ENCODE results near the gene TPD52L1.

The TPD52L1 gene

DNA sequence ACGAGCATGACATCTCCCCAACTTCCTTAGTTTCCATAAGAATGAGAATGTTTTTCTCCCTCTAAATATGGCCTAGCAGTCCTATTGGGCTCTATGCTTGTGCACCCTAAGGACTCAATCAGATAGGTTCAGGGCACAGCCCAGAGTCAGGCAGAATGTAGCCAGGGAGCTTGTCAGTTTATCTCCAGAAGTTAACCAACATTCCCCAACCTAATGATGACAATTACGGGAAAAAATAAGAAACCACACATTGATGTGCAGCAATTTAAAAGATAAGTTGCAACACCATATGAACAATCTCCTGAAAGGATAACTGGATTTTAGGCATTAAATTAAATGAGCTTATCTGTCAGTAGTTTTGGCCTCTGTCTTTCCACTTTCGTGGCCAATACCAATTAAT is 77.1 kb downstream of the TPD52L1 start:
- DNase-seq (no peak), ATAC-seq (replicated peaks) (no peak)
- Mint-ChIP-seq H3K4me1 (ENCODE audit: low read depth in 2 of 2) (no peaks in the 10 kb centered on the region), H3K27me3 (peaks cover 5 to 8% of the 10 kb centered on the region in 2 donors), H3K27ac (no peak overlapping the region), H3K4me3 (no peak overlapping the region), H3K9me3 (no peaks in the 10 kb centered on the region), H3K36me3 (ENCODE audit: insufficient read depth) (no peaks in the 10 kb centered on the region)

- no peak for ATAC-seq (replicated peaks)
- DNase-seq, result no peak
- H3K27ac Mint-ChIP-seq, result no peak overlapping the region
- no peaks in the 10 kb centered on the region for H3K4me1 Mint-ChIP-seq (ENCODE audit: low read depth in 2 of 2)
- no peaks in the 10 kb centered on the region for H3K36me3 Mint-ChIP-seq (ENCODE audit: insufficient read depth)
- no peak overlapping the region for H3K4me3 Mint-ChIP-seq
- no peaks in the 10 kb centered on the region for H3K9me3 Mint-ChIP-seq
- peaks cover 5 to 8% of the 10 kb centered on the region in 2 donors for H3K27me3 Mint-ChIP-seq
Measured at GRCh38 chr6:125231133-125231532, 77.6 kb downstream of the TPD52L1 start.

- H3K27me3 Mint-ChIP-seq, result peaks cover 1 to 2% of the 10 kb centered on the region in 2 donors
- ATAC-seq (replicated peaks) (no peak), DNase-seq (no peak)
- no peaks in the 10 kb centered on the region for H3K36me3 Mint-ChIP-seq (ENCODE audit: insufficient read depth)
- no peaks in the 10 kb centered on the region for H3K4me1 Mint-ChIP-seq (ENCODE audit: low read depth in 2 of 2)
- H3K27ac Mint-ChIP-seq, result no peak overlapping the region
- H3K9me3 Mint-ChIP-seq, result no peaks in the 10 kb centered on the region
- H3K4me3 Mint-ChIP-seq, result no peak overlapping the region
Measured at GRCh38 chr6:125231574-125232343, 78.2 kb downstream of the TPD52L1 start.

- Mint-ChIP-seq H3K4me3 (no peak overlapping the region), H3K4me1 (ENCODE audit: low read depth in 2 of 2) (no peaks in the 10 kb centered on the region), H3K27me3 (no peaks in the 10 kb centered on the region), H3K36me3 (ENCODE audit: insufficient read depth) (no peaks in the 10 kb centered on the region), H3K9me3 (no peaks in the 10 kb centered on the region), H3K27ac (no peak overlapping the region)
- ATAC-seq (replicated peaks) (no peak), DNase-seq (no peak)
Measured at GRCh38 chr6:125232466-125232865, 78.9 kb downstream of the TPD52L1 start.

DNA sequence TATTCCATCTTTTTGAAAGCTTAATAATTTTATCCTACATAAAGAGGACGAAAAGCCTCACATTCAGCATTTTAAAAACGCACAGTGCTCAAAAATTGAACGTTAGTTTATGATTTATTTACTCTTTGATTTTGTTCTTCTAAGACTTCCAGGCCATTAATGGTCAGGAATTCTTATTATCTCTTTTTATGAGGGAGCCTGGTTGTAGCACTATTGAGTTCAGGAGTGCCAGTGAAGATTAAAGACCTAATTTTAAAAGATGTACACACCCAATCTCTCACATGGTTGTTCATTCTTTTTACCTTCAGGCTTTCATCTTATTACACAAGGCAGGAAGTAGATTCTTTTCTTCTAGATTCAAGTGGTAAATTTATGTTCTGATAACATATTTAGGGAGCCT is 79.6 kb downstream of the TPD52L1 start:
- DNase-seq, result no peak
- Mint-ChIP-seq H3K27ac (no peak overlapping the region), H3K9me3 (no peaks in the 10 kb centered on the region), H3K36me3 (ENCODE audit: insufficient read depth) (no peaks in the 10 kb centered on the region), H3K4me1 (ENCODE audit: low read depth in 2 of 2) (no peaks in the 10 kb centered on the region), H3K4me3 (no peak overlapping the region), H3K27me3 (no peaks in the 10 kb centered on the region)
- no peak for ATAC-seq (replicated peaks)

- Mint-ChIP-seq H3K4me1 (ENCODE audit: low read depth in 2 of 2) (no peaks in the 10 kb centered on the region), H3K36me3 (ENCODE audit: insufficient read depth) (no peaks in the 10 kb centered on the region), H3K27me3 (peaks cover 6 to 17% of the 10 kb centered on the region in 2 donors), H3K9me3 (peaks cover 3 to 8% of the 10 kb centered on the region in 2 donors), H3K27ac (no peak overlapping the region), H3K4me3 (no peak overlapping the region)
- DNase-seq (no peak), ATAC-seq (replicated peaks) (no peak)
Measured at GRCh38 chr6:125236536-125237327, 83.2 kb downstream of the TPD52L1 start.

DNA sequence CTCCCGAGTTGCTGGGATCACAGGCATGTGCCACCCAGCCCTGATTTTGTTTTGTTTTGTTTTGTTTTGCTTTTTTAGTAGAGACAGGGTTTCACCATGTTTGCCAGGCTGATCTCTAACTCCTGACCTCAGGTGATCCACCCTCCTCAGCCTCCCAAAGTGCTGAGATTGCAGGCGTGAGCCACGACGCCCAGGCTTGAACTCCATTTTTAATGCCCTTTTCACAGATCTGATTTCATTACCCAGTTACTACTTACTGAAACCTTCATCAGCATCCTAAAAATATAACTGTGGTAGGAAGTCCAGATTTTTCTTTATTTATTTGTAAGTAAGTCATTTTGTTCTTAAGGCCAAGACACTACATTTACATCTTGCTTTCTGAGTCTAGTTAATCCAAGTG is 84.2 kb downstream of the TPD52L1 start:
- DNase-seq, result no peak

GRCh38 chr6:125245109-125245508 is 91.5 kb downstream of the TPD52L1 start:
- ATAC-seq (replicated peaks) (no peak), DNase-seq (no peak)
- H3K27me3 Mint-ChIP-seq, result peaks cover 37 to 57% of the 10 kb centered on the region in 2 donors
- H3K36me3 Mint-ChIP-seq (ENCODE audit: insufficient read depth), result no peaks in the 10 kb centered on the region
- H3K4me1 Mint-ChIP-seq (ENCODE audit: low read depth in 2 of 2), result no peaks in the 10 kb centered on the region
- H3K27ac Mint-ChIP-seq, result no peak overlapping the region
- H3K4me3 Mint-ChIP-seq, result no peak overlapping the region
- H3K9me3 Mint-ChIP-seq, result peaks cover 3% of the 10 kb centered on the region in 2 donors

More for the DNA sequence above, 84.2 kb downstream of the TPD52L1 start:
- H3K9me3 Mint-ChIP-seq, result peaks cover 3 to 8% of the 10 kb centered on the region in 2 donors
- H3K4me3 Mint-ChIP-seq, result no peak overlapping the region
- no peaks in the 10 kb centered on the region for H3K4me1 Mint-ChIP-seq (ENCODE audit: low read depth in 2 of 2)
- ATAC-seq (replicated peaks), result no peak
- H3K27me3 Mint-ChIP-seq, result peaks cover 6 to 20% of the 10 kb centered on the region in 2 donors
- H3K36me3 Mint-ChIP-seq (ENCODE audit: insufficient read depth), result no peaks in the 10 kb centered on the region
- no peak overlapping the region for H3K27ac Mint-ChIP-seq

- Mint-ChIP-seq H3K4me3 (no peak overlapping the region), H3K36me3 (ENCODE audit: insufficient read depth) (no peaks in the 10 kb centered on the region), H3K27ac (no peak overlapping the region), H3K27me3 (peaks cover 37 to 51% of the 10 kb centered on the region in 2 donors), H3K4me1 (ENCODE audit: low read depth in 2 of 2) (no peaks in the 10 kb centered on the region), H3K9me3 (peaks cover 0 to 3% of the 10 kb centered on the region in 2 donors)
- DNase-seq (no peak), ATAC-seq (replicated peaks) (no peak)
Measured at GRCh38 chr6:125245523-125246264, 92.1 kb downstream of the TPD52L1 start.

- H3K36me3 Mint-ChIP-seq (ENCODE audit: insufficient read depth), result no peaks in the 10 kb centered on the region
- ATAC-seq (replicated peaks) (no peak), DNase-seq (no peak)
- H3K27me3 Mint-ChIP-seq, result peaks cover 33 to 44% of the 10 kb centered on the region in 2 donors
- H3K4me1 Mint-ChIP-seq (ENCODE audit: low read depth in 2 of 2), result no peaks in the 10 kb centered on the region
- no peak overlapping the region for H3K27ac Mint-ChIP-seq
- no peak overlapping the region for H3K4me3 Mint-ChIP-seq
- H3K9me3 Mint-ChIP-seq, result peaks cover 0 to under 1% of the 10 kb centered on the region in 2 donors
Measured at GRCh38 chr6:125246566-125246965, 93.0 kb downstream of the TPD52L1 start.

GRCh38 chr6:125248136-125248535 is 94.6 kb downstream of the TPD52L1 start:
- no peaks in the 10 kb centered on the region for H3K4me1 Mint-ChIP-seq (ENCODE audit: low read depth in 2 of 2)
- H3K27ac Mint-ChIP-seq, result no peak overlapping the region
- no peak overlapping the region for H3K4me3 Mint-ChIP-seq
- no peak for DNase-seq
- no peak for ATAC-seq (replicated peaks)
- H3K9me3 Mint-ChIP-seq, result no peaks in the 10 kb centered on the region
- H3K36me3 Mint-ChIP-seq (ENCODE audit: insufficient read depth), result no peaks in the 10 kb centered on the region
- H3K27me3 Mint-ChIP-seq, result peaks cover 31 to 44% of the 10 kb centered on the region in 2 donors

DNA sequence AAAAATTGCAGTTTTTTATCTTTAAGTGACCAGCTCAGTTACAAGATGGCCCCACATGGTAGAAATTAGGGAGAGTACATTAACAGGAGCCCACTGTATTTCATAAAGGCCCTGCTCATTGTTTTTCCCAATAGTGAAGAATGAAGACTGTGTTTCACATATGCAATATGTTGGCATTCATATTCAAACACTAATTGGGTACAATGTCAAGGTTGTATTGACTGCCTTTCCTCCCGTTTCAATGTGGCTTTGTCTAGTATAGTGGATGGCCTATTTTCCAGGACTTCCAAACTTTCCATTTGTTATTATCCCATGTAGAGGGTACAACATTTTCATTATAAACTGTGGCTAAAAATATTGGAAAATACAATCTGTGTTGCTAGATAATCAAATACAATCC is 96.9 kb downstream of the TPD52L1 start:
- Mint-ChIP-seq H3K27me3 (peaks cover 25 to 35% of the 10 kb centered on the region in 2 donors), H3K9me3 (no peaks in the 10 kb centered on the region), H3K36me3 (ENCODE audit: insufficient read depth) (no peaks in the 10 kb centered on the region), H3K4me3 (no peak overlapping the region), H3K4me1 (ENCODE audit: low read depth in 2 of 2) (no peaks in the 10 kb centered on the region), H3K27ac (no peak overlapping the region)
- no peak for ATAC-seq (replicated peaks)
- DNase-seq, result no peak

- Mint-ChIP-seq H3K4me3 (no peak overlapping the region), H3K4me1 (ENCODE audit: low read depth in 2 of 2) (no peaks in the 10 kb centered on the region), H3K27ac (no peak overlapping the region), H3K27me3 (peaks cover 14 to 24% of the 10 kb centered on the region in 2 donors), H3K9me3 (no peaks in the 10 kb centered on the region), H3K36me3 (ENCODE audit: insufficient read depth) (no peaks in the 10 kb centered on the region)
- ATAC-seq (replicated peaks), result no peak
- no peak for DNase-seq
Measured at GRCh38 chr6:125251516-125252220, 98.1 kb downstream of the TPD52L1 start.
